Sigmoid colon (tissue), 7 donors: Measurements from ENCODE around the gene CLHC1. TPM values are rescaled to one million over a fixed set of nuclear protein-coding genes. Genes with fewer than 3 reads are reported as not detected.

ENCODE experiments used
- DNase-seq: peaks from one replicate; pipeline ENCODE4 v3.0.0-alpha.2; 2019
- H3K27ac ChIP-seq, 4 donors: fragments of 200-600 bp; sonication (generic); one replicate each; pipeline ENCODE4 v1.5.1; 2016 to 2019; ENCODE audit warnings: mild to moderate bottlenecking in 1 of 4
- H3K27me3 ChIP-seq, 3 donors: fragments of 200-600 bp; sonication (generic); one replicate each; pipeline ENCODE4 v1.5.1; 2019; ENCODE audit warnings: mild to moderate bottlenecking in 1 of 3
- H3K36me3 ChIP-seq, 4 donors: fragments of 200-600 bp; sonication (generic); one replicate each; pipeline ENCODE4 v1.5.1; 2016 to 2019
- H3K4me1 ChIP-seq, 4 donors: fragments of 200-600 bp; sonication (generic); one replicate each; pipeline ENCODE4 v1.5.1; 2017 to 2019
- H3K4me3 ChIP-seq, 4 donors: fragments of 200-600 bp; sonication (generic); one replicate each; pipeline ENCODE4 v1.5.1; 2017 to 2019; ENCODE audit warnings: mild to moderate bottlenecking in 2 of 4, moderate library complexity in 1 of 4
- H3K9me3 ChIP-seq, 4 donors: fragments of 200-600 bp in 3 of 4; sonication (generic) in 3 of 4; one replicate each; pipeline versions ENCODE4 v1.5.1 to v1.6.1; 2013 to 2019
- CTCF ChIP-seq, 4 experiments: fragments of 450-650 bp in 3 of 4; fragments of 200-600 bp in 1 of 4; IDR thresholded peaks; one replicate each; pipeline ENCODE4 v1.5.1; 2016 to 2019; ENCODE audit warnings: antibody characterized with exemption in 4 of 4, mild to moderate bottlenecking in 3 of 4, moderate library complexity in 2 of 4
- EP300 ChIP-seq, 4 donors: sonication (generic); formaldehyde crosslinking; IDR thresholded peaks; one replicate each; pipeline ENCODE4 v1.6.1; 2017; ENCODE audit warnings: antibody characterized with exemption in 4 of 4
- POLR2A ChIP-seq, 2 donors: fragments of 450-650 bp; IDR thresholded peaks; one replicate each; pipeline ENCODE4 v1.6.1; 2016; ENCODE audit warnings: antibody characterized with exemption in 2 of 2, mild to moderate bottlenecking in 2 of 2, moderate library complexity in 2 of 2
- POLR2AphosphoS5 ChIP-seq, 4 donors: sonication (generic); formaldehyde crosslinking; IDR thresholded peaks; one replicate each; pipeline ENCODE4 v1.6.1; 2017; ENCODE audit warnings: antibody characterized with exemption in 4 of 4
- whole genome bisulfite sequencing, 2 donors: extraction: QIAGEN DNeasy Blood & Tissue Kit; methylation state at CpG; one replicate each; pipeline ENCODE4 v1.1.7; 2013; 5-methylcytosine and 5-hydroxymethylcytosine counted together
- intact Hi-C: fragments of 100-400 bp; cut with DNase I; formaldehyde crosslinking; loops from one replicate; pipeline ENCODE4 v1.15.1; 2023
- polyA plus RNA-seq, 3 donors: library from polyadenylated mRNA; stranded (reverse); fragments of 200-250 nt; gene quantifications; one replicate each; pipeline ENCODE4 v1.2.3, GENCODE V29; 2013
- total RNA-seq, 4 donors: library from RNA; depleted of rRNA; stranded (reverse); fragments of >200 nt; gene quantifications; one replicate each; pipeline ENCODE4 v1.1.0, GENCODE V29; 2016
- donor health status: healthy with polysubstance abuse.
- donor health status: Bipolar disorder and iron deficiency.
- donor health status: healthy.

Gene CLHC1
- total and polyA plus RNA-seq, 7 donors, result 4.4 to 22.4 (median 6.6) TPM

- intact Hi-C loops, result loop anchor here (2.0 kb wide), 2 partner anchors 120 to 154 kb away; no protein-coding TSS in a partner anchor
- peak; percentile 85 for DNase-seq
- no peak overlapping the region for H3K4me3 ChIP-seq
- WGBS, 2 donors, result 32 to 41% methylated on average over 6 of the region's 6 CpGs
- TF ChIP-seq POLR2AphosphoS5 (IDR thresholded peaks at IDR 0.05), result peak in 3 of 4 donors; percentile 6 to 27 (median 11)
- peak; percentile 66 to 81 (median 74) for TF ChIP-seq CTCF (IDR thresholded peaks at IDR 0.05)
- no peak for TF ChIP-seq POLR2A (IDR thresholded peaks at IDR 0.05)
- H3K9me3 ChIP-seq, result no peaks in the 10 kb centered on the region
- H3K27ac ChIP-seq, result peak overlapping the region; percentile 58 to 77 (median 73)
- H3K27me3 ChIP-seq, result no peaks in the 10 kb centered on the region
- H3K4me1 ChIP-seq, result peaks cover 0 to 55% (median 23%) of the 10 kb centered on the region in 4 donors
- no peaks in the 10 kb centered on the region for H3K36me3 ChIP-seq
Observed at GRCh38 chr2:55168221-55169154, 63.6 kb downstream of the CLHC1 start.

- no peak for TF ChIP-seq EP300 (IDR thresholded peaks at IDR 0.05)
- H3K4me3 ChIP-seq, result no peak overlapping the region
- H3K36me3 ChIP-seq, result no peaks in the 10 kb centered on the region
- 80 to 85% methylated on average over 1 of the region's 1 CpG for WGBS, 2 donors
- H3K4me1 ChIP-seq, result peaks cover 0 to 69% (median 34%) of the 10 kb centered on the region in 4 donors
- DNase-seq, result no peak
- peak overlapping the region in 2 of 4 donors; percentile 12 to 31 for H3K27ac ChIP-seq
- no peaks in the 10 kb centered on the region for H3K27me3 ChIP-seq
- intact Hi-C loops, result no loop called here
- H3K9me3 ChIP-seq, result no peaks in the 10 kb centered on the region
Observed at GRCh38 chr2:55165626-55166025, 66.5 kb downstream of the CLHC1 start.

- peak overlapping the region in 2 of 4 donors; percentile 56 to 67 for H3K27ac ChIP-seq
- DNase-seq, result no peak
- intact Hi-C loops, result no loop called here
- H3K36me3 ChIP-seq, result no peaks in the 10 kb centered on the region
- no peaks in the 10 kb centered on the region for H3K9me3 ChIP-seq
- no peak overlapping the region for H3K4me3 ChIP-seq
- no peaks in the 10 kb centered on the region for H3K27me3 ChIP-seq
- H3K4me1 ChIP-seq, result peaks cover 0 to 69% (median 34%) of the 10 kb centered on the region in 4 donors
- TF ChIP-seq CTCF (IDR thresholded peaks at IDR 0.05), result no peak
- TF ChIP-seq POLR2A (IDR thresholded peaks at IDR 0.05), result no peak
- no peak for TF ChIP-seq EP300 (IDR thresholded peaks at IDR 0.05)
- no peak for TF ChIP-seq POLR2AphosphoS5 (IDR thresholded peaks at IDR 0.05)
- 77 to 90% methylated on average over 12 of the region's 12 CpGs for WGBS, 2 donors
Observed at GRCh38 chr2:55164534-55165480, 67.3 kb downstream of the CLHC1 start.

- no peak for TF ChIP-seq POLR2A (IDR thresholded peaks at IDR 0.05)
- no peak for TF ChIP-seq POLR2AphosphoS5 (IDR thresholded peaks at IDR 0.05)
- no peak for TF ChIP-seq EP300 (IDR thresholded peaks at IDR 0.05)
- TF ChIP-seq CTCF (IDR thresholded peaks at IDR 0.05), result no peak
- intact Hi-C loops, result no loop called here
- H3K4me1 ChIP-seq, result peaks cover 0 to 67% (median 38%) of the 10 kb centered on the region in 4 donors
- no peak overlapping the region for H3K4me3 ChIP-seq
- peak overlapping the region in 2 of 4 donors; percentile 56 to 67 for H3K27ac ChIP-seq
- no peaks in the 10 kb centered on the region for H3K27me3 ChIP-seq
- H3K36me3 ChIP-seq, result no peaks in the 10 kb centered on the region
- no peaks in the 10 kb centered on the region for H3K9me3 ChIP-seq
- 14 to 69% methylated on average over 7 of the region's 7 CpGs for WGBS, 2 donors
- no peak for DNase-seq
Observed at GRCh38 chr2:55163941-55164390, 68.1 kb downstream of the CLHC1 start.
